ENCODE results near the gene SPSB4.

- TF ChIP-seq MAX (IDR thresholded peaks at IDR 0.05) (no peak), YY1 (IDR thresholded peaks at IDR 0.05; ENCODE audit: low read depth, low read length) (no peak), POLR2A (IDR thresholded peaks at IDR 0.05; ENCODE audit: control extremely low read depth in 1 of 2, low read depth in 2 of 2, low read length in 2 of 2) (no peak), CHD2 (IDR thresholded peaks at IDR 0.05; ENCODE audit: low read length) (no peak), RNF2 (IDR thresholded peaks at IDR 0.05; ENCODE audit: borderline replicate concordance, low read depth, low read length, missing control alignments, poor library complexity, severe bottlenecking) (no peak), SIX5 (IDR thresholded peaks at IDR 0.05; ENCODE audit: low read depth, low read length) (no peak), POLR2AphosphoS5 (IDR thresholded peaks at IDR 0.05; ENCODE audit: low read depth, low read length) (no peak), POU5F1 (IDR thresholded peaks at IDR 0.05; ENCODE audit: low read depth, low read length) (no peak)
- TF ChIP-seq, protein P1, sequence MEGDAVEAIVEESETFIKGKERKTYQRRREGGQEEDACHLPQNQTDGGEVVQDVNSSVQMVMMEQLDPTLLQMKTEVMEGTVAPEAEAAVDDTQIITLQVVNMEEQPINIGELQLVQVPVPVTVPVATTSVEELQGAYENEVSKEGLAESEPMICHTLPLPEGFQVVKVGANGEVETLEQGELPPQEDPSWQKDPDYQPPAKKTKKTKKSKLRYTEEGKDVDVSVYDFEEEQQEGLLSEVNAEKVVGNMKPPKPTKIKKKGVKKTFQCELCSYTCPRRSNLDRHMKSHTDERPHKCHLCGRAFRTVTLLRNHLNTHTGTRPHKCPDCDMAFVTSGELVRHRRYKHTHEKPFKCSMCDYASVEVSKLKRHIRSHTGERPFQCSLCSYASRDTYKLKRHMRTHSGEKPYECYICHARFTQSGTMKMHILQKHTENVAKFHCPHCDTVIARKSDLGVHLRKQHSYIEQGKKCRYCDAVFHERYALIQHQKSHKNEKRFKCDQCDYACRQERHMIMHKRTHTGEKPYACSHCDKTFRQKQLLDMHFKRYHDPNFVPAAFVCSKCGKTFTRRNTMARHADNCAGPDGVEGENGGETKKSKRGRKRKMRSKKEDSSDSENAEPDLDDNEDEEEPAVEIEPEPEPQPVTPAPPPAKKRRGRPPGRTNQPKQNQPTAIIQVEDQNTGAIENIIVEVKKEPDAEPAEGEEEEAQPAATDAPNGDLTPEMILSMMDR (IDR thresholded peaks at IDR 0.05; ENCODE audit: control extremely low read depth in 1 of 3, insufficient read depth in 1 of 3, low read depth in 1 of 3, low read length in 3 of 3): no peak
- TF ChIP-seq, protein P2, sequence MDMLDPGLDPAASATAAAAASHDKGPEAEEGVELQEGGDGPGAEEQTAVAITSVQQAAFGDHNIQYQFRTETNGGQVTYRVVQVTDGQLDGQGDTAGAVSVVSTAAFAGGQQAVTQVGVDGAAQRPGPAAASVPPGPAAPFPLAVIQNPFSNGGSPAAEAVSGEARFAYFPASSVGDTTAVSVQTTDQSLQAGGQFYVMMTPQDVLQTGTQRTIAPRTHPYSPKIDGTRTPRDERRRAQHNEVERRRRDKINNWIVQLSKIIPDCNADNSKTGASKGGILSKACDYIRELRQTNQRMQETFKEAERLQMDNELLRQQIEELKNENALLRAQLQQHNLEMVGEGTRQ (IDR thresholded peaks at IDR 0.05; ENCODE audit: low read length): no peak
Measured at GRCh38 chr3:141080431-141080830, 29.3 kb downstream of the SPSB4 start.

Data from H1 (cell line).